Peyer's patch (tissue), 4 donors: ENCODE results near the gene RNF166.

Experiments
- CTCF ChIP-seq, 6 experiments: fragments of 450-650 bp in 4 of 6; fragments of 200-600 bp in 2 of 6; sonication (generic) in 1 of 6; IDR thresholded peaks; one replicate each; pipeline ENCODE4 v1.5.1; 2017 to 2019; ENCODE audit warnings: antibody characterized with exemption in 6 of 6, mild to moderate bottlenecking in 3 of 6, moderate library complexity in 1 of 6
- POLR2A ChIP-seq, 2 donors: fragments of 450-650 bp; IDR thresholded peaks; one replicate each; pipeline ENCODE4 v1.5.1; 2017; ENCODE audit warnings: antibody characterized with exemption in 2 of 2, mild to moderate bottlenecking in 2 of 2, moderate library complexity in 2 of 2

- TF ChIP-seq CTCF (IDR thresholded peaks at IDR 0.05) (no peak), POLR2A (IDR thresholded peaks at IDR 0.05) (no peak)
Measured at GRCh38 chr16:88691129-88691813, 14.9 kb downstream of the RNF166 start.
